Neural cell (in vitro differentiated cells): Measurements from ENCODE around the gene CACNA1C.

ENCODE experiments used
- EZH2 ChIP-seq: fragments of 200-600, 300-800 bp; shearing (Covaris generic), sonication (generic); IDR thresholded peaks from 2 replicates; pipeline ENCODE4 v1.6.1; 2014; ENCODE audit warnings: antibody characterized with exemption, low read length, borderline replicate concordance, mild to moderate bottlenecking; ENCODE audit not compliant: insufficient read depth, poor library complexity, severe bottlenecking
- RAD21 ChIP-seq: fragments of 450-650 bp; conservative IDR thresholded peaks from 2 replicates; pipeline ENCODE4 v1.6.1; 2014; ENCODE audit warnings: antibody characterized with exemption, mild to moderate bottlenecking, moderate library complexity
- TF ChIP-seq, protein P1 (sequence below): fragments of 450-650 bp; IDR thresholded peaks from 2 replicates; pipeline ENCODE4 v1.5.1; 2014; ENCODE audit warnings: antibody characterized with exemption, mild to moderate bottlenecking, moderate library complexity; ENCODE audit not compliant: poor library complexity, severe bottlenecking

DNA sequence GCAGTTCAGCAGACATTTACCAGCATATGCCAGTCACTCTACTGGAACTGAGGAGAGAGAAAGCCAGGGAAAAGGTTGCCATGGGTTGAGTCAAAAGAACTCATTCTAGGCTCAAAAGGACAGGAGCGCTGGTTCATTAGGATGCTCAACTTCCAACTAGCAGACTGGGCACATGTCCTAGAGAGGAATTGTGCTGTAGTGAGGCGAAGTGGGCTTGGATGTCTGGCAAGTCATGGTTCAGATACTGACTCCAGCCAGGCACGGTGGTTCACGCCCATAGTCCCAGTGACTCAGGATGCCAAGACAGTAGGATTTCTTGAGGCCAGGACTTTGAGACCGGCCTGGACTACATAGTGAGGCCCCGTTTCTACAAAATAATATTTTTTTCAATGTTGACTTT is 281.5 kb downstream of the CACNA1C start:
- TF ChIP-seq EZH2 (no peak), RAD21 (no peak)
- TF ChIP-seq, protein P1, sequence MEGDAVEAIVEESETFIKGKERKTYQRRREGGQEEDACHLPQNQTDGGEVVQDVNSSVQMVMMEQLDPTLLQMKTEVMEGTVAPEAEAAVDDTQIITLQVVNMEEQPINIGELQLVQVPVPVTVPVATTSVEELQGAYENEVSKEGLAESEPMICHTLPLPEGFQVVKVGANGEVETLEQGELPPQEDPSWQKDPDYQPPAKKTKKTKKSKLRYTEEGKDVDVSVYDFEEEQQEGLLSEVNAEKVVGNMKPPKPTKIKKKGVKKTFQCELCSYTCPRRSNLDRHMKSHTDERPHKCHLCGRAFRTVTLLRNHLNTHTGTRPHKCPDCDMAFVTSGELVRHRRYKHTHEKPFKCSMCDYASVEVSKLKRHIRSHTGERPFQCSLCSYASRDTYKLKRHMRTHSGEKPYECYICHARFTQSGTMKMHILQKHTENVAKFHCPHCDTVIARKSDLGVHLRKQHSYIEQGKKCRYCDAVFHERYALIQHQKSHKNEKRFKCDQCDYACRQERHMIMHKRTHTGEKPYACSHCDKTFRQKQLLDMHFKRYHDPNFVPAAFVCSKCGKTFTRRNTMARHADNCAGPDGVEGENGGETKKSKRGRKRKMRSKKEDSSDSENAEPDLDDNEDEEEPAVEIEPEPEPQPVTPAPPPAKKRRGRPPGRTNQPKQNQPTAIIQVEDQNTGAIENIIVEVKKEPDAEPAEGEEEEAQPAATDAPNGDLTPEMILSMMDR, result no peak
